ENCODE results near the gene ZNF175. TPM values are rescaled to one million over a fixed set of nuclear protein-coding genes. Genes with fewer than 3 reads are reported as not detected.

Gene ZNF175
- total and polyA plus RNA-seq, 9 of the 15 experiments (the other 6 are each of a cell fraction or from before 2014, with no cell fraction given): 3.7 to 37.9 (median 14.0) TPM

DNA sequence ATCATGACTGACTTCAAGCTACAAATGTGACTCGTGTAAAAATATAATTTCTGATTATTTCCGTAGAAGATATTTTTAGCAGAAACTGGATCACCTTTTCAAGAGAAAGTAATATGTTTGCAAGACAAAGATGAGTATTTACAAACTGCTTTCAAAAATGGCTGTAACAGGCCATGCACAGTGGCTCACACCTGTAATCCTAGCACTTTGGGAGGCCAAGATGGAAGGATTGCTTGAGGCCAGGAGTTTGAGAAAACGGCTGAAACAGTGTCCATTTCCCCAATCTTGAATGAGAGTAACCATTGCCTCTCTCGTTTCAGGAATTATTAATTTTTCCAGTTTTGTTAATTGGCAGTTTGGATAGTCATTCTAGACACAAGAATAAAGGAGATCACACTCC lies 3.5 kb upstream of the ZNF175 start (continued):
- no peak for TF ChIP-seq LCOR (CRISPR knock-in tag; IDR thresholded peaks at IDR 0.05)
- no peak for TF ChIP-seq CC2D1A (IDR thresholded peaks at IDR 0.05)
- TF ChIP-seq POLR2AphosphoS5 (IDR thresholded peaks at IDR 0.05; ENCODE audit: control insufficient read depth, insufficient read depth, low read depth, low read length): no peak
- TF ChIP-seq, protein P1, sequence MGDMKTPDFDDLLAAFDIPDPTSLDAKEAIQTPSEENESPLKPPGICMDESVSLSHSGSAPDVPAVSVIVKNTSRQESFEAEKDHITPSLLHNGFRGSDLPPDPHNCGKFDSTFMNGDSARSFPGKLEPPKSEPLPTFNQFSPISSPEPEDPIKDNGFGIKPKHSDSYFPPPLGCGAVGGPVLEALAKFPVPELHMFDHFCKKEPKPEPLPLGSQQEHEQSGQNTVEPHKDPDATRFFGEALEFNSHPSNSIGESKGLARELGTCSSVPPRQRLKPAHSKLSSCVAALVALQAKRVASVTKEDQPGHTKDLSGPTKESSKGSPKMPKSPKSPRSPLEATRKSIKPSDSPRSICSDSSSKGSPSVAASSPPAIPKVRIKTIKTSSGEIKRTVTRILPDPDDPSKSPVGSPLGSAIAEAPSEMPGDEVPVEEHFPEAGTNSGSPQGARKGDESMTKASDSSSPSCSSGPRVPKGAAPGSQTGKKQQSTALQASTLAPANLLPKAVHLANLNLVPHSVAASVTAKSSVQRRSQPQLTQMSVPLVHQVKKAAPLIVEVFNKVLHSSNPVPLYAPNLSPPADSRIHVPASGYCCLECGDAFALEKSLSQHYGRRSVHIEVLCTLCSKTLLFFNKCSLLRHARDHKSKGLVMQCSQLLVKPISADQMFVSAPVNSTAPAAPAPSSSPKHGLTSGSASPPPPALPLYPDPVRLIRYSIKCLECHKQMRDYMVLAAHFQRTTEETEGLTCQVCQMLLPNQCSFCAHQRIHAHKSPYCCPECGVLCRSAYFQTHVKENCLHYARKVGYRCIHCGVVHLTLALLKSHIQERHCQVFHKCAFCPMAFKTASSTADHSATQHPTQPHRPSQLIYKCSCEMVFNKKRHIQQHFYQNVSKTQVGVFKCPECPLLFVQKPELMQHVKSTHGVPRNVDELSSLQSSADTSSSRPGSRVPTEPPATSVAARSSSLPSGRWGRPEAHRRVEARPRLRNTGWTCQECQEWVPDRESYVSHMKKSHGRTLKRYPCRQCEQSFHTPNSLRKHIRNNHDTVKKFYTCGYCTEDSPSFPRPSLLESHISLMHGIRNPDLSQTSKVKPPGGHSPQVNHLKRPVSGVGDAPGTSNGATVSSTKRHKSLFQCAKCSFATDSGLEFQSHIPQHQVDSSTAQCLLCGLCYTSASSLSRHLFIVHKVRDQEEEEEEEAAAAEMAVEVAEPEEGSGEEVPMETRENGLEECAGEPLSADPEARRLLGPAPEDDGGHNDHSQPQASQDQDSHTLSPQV (IDR thresholded peaks at IDR 0.05): peak; percentile 77; the same call in 1 of the 2 replicates
- no peak for TF ChIP-seq HIVEP1 (CRISPR knock-in tag; IDR thresholded peaks at IDR 0.05)
- no peak for TF ChIP-seq BRF1 (IDR thresholded peaks at IDR 0.05; ENCODE audit: borderline replicate concordance, extremely low read depth, insufficient read length)
- TF ChIP-seq ZBTB1 (CRISPR knock-in tag; IDR thresholded peaks at IDR 0.05; ENCODE audit: borderline replicate concordance, low read depth): no peak

All from K562 (cell line).